Measurements from ENCODE around the gene PPP6C.
A peak's percentile ranks its signal among the peaks of the same experiment; 100 is the strongest.
"Not testable (repeated sequence)": the region's sequence is repeated elsewhere in the genome, so short reads cannot be mapped to it uniquely, and the experiment has no call there.

PPP6C gene

GRCh38 chr9:125189361-125190289, at the start of gene PPP6C:
PPP6C (minus strand) TSS chr9:125189803; CDS start chr9:125189718, 85 bp downstream.
- DNase-seq (ENCODE audit: low read depth): peak; percentile 96

DNA sequence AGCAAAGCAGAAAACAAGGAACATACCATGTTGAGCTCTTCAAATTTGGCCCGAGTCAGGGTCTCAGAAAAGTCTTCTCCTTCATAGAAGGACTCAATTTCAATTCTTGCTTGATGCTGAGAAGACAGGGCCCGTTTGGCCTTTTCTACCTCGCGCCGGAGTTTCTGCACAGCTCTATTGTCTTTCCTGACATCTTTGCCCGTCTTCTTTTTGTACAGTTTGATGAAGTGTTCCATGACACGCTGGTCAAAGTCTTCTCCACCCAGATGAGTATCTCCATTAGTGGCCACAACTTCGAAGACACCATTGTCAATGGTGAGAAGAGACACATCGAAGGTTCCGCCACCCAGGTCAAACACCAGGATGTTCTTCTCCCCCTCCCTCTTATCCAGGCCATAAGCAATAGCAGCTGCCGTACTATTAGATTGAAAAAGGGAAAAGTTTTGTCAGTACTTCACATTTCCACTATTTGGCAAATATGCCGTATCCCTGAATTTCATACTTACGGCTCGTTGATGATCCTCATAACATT, 49.4 kb upstream of the PPP6C start:
- no peak for DNase-seq (ENCODE audit: low read depth)

DNA sequence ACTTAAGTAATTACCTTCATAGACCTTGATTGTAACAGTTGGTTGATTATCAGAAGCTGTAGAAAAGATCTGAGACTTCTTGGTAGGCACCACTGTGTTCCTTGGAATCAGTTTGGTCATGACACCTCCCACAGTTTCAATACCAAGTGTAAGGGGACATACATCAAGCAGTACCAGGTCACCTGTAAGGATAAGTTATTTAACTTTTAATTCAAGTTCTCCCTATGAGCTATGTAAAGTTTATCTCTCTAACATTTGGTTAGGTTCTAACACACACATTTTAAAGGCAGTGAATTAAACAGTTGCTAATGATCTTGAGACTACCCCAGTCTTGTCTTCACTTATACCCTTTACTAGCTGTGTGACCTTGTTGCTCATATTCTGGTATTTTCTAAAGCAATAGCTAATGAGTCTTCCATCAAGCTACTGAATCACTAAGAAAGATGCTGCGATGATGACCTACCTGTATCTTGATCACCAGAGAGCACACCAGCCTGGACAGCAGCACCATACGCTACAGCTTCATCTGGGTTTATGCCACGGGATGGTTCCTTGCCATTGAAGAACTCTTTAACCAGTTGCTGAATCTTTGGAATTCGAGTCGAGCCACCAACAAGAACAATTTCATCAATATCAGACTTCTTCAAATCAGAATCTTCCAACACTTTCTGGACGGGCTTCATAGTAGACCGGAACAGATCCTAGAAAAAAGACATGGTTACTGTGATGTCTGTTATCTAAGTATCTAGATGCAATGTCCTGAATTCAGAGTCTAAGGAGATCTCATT, 48.7 kb upstream of the PPP6C start:
- no peak for DNase-seq (ENCODE audit: low read depth)

DNA sequence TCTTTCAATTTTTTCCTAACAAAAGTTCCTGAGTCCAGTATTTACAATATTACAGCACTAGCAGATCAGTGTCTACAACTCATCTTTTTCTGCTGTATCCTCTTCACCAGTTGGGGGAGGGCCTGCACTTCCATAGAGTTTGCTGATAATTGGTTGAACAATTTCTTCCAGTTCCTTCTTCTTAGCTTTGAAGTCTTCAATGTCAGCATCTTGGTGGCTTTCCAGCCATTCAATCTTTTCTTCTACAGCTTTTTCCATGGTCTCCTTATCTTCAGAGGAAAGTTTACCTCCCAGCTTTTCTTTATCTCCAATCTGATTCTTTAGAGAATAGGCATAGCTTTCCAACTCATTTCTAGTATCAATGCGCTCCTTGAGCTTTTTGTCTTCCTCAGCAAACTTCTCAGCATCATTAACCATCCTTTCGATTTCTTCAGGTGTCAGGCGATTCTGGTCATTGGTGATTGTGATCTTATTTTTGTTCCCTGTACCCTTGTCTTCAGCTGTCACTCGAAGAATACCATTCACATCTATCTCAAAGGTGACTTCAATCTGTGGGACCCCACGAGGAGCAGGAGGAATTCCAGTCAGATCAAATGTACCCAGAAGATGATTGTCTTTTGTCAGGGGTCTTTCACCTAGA, 47.0 kb upstream of the PPP6C start:
- DNase-seq (ENCODE audit: low read depth): not testable (repeated sequence)

GRCh38 chr9:125235804-125236519, 46.4 kb upstream of the PPP6C start:
- DNase-seq (ENCODE audit: low read depth): no peak

GRCh38 chr9:125234099-125234498, 44.5 kb upstream of the PPP6C start:
- not testable (repeated sequence) for DNase-seq (ENCODE audit: low read depth)

DNA sequence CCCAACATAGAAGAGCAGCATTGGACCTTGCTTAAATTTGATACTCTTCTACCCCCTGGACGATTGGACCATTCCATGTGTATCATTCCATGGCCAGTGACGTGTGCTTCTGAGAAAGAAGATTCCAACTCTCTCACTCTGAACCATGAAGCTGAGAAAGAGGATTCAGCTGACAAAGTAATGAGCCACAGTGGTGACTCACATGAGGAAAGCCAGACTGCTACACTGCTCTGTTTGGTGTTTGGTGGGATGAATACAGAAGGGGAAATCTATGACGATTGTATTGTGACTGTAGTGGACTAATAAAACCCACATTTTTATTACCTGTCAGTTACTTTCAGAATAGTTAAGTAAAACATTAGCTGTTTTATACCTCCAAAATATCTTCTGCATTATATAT, 44.1 kb upstream of the PPP6C start:
- no peak for DNase-seq (ENCODE audit: low read depth)

DNA sequence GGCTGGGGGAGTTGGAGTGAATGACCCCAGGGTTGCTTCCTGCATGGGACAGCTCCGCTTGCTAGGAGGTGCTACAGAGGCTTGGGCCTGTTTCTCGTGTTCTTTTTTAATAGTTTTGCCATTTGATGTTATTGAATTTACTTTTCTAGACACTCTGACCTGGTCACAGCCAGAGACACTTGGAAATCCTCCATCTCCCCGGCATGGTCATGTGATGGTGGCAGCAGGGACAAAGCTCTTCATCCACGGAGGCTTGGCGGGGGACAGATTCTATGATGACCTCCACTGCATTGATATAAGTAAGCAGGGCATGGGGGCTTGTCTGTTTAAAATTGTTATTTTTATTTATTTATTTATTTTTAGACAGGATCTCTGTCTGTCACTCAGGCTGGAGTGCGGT, 38.2 kb upstream of the PPP6C start:
- DNase-seq (ENCODE audit: low read depth): no peak

GRCh38 chr9:125224858-125225257, 35.3 kb upstream of the PPP6C start:
- DNase-seq (ENCODE audit: low read depth): not testable (repeated sequence)

DNA sequence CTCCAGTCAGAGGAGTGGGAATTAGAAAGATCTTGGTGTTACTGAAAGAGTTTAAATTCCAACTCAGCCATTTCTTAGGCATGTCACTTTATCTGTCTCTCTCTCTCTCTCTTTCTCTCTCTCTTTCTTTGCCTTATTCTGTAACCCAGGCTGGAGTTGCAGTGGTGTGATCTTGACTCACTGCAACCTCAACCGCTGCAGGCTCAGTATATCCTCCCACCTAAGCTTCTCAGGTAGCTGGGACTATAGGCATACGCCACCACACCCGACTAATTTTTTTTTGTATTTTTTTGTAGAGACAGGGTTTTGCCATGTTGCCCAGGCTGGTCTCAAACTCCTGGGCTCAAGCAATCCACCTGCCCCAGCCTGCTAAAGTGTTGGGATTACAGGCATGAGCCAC, 29.0 kb upstream of the PPP6C start:
- DNase-seq (ENCODE audit: low read depth): no peak

DNA sequence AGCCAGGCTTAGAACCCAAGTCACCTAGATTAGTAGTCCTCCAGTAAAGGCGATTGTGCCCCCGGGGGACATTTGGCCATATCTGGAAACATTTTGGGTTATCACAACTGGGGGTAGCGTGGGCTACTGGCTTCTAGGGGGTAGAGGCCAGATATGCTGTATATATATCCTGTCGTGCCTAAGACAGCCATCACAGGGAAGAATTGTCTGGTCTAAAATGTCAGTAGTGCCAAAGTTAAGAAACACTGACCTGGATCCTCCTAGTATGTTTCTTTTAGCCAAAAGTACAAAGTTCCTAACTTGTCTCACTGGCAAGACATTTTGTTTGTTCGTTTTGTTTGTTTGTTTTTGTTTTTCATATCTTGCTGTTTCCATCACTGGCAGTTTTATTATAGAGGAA, 24.6 kb upstream of the PPP6C start:
- no peak for DNase-seq (ENCODE audit: low read depth)

GRCh38 chr9:125204477-125204876, 14.9 kb upstream of the PPP6C start:
- no peak for DNase-seq (ENCODE audit: low read depth)

DNA sequence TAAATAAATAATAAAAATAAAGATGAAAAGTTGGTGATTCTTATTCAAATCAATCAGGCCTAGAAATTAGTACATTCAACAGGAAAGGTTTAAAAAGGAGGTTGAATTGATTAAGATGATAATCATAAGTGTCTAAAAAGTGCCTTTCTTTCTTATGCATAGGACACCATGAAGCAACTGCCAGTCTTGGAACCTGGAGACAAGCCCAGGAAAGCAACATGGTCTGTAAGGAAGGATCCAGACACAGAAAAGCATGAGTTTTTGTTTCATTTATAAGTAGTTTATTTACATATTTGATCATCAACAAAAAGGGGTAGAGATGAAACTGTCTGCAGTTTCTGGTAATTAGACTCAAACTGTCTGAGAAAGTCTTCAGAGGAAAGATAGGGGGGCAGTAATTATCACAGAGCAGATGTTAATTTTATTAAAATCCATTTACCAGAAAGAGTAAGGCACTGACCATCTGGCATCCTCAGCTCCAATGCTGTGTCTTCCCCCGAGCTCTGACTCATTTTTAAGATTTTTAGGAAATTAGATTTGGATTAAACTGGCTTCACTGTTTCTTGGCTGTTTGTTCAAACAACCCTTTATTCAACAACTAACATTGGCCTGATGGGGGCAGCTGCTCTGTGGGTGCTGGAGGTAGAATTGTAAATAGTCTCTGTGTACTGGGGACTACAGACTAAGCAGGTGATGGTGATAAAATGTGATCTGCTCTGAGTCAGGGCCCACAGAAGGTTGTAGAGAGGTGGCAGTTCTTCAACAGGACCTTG, 13.4 kb upstream of the PPP6C start:
- DNase-seq (ENCODE audit: low read depth): no peak

GRCh38 chr9:125200216-125201047, 10.8 kb upstream of the PPP6C start, which contains the start of gene RABEPK:
RABEPK (plus strand) TSS chr9:125200542; CDS start chr9:125203014, 2,472 bp downstream.
- peak; percentile 84 for DNase-seq (ENCODE audit: low read depth)

DNA sequence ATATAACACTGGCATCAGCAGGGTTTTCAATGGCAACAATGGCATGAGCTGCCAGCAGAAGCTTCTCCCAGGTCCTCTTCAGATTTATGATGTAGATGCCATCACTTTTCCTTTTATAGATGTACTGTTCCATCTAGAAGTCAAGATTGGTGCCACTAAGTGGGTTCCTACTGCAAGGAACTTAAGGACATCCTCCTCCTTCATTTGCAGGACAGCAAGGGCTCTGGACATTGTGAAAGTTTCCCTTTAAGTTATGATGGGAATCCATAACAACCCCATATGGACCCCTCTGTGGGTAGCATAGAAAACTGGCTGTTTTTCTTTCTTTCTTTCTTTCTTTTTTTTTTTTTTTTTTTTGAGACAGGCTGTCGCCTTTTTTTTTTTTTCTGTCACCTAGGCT, 6.0 kb upstream of the PPP6C start:
- not testable (repeated sequence) for DNase-seq (ENCODE audit: low read depth)

- not testable (repeated sequence) for DNase-seq (ENCODE audit: low read depth)
Observed at GRCh38 chr9:125194466-125194865, 4.9 kb upstream of the PPP6C start.

- no peak for DNase-seq (ENCODE audit: low read depth)
Observed at GRCh38 chr9:125190361-125190801, 778 bp upstream of the PPP6C start.

GRCh38 chr9:125189011-125189360, 617 bp downstream of the PPP6C start:
- peak; percentile 27 for DNase-seq (ENCODE audit: low read depth)

DNA sequence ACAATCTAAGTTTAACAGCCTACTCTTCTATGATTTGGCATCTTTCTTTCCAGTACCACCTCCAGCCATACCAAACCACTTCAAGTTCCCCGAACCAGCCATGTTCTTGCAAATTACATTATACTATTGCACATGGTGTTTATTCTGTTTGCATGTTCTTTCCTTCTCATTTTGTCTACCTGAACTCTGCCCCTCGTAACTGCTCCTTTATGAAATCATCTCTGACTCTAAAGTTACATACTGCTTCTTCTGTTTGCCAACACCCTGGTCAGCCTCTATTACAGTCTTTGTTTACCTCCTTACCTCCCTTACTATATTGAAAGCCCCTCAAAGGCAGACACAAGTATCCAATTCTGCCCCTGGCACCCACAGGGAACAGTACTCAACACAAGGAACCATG, 6.0 kb downstream of the PPP6C start:
- DNase-seq (ENCODE audit: low read depth): no peak

GRCh38 chr9:125183054-125183453, 6.5 kb downstream of the PPP6C start:
- no peak for DNase-seq (ENCODE audit: low read depth)

All from activated T-cell treated with anti-CD3 and anti-CD28 coated beads for 1 hour (primary cell).